ENCODE results near the gene APBB1IP. TPM values are rescaled to one million over a fixed set of nuclear protein-coding genes. Genes with fewer than 3 reads are reported as not detected.
"Not testable (repeated sequence)": the region's sequence is repeated elsewhere in the genome, so short reads cannot be mapped to it uniquely, and the experiment has no call there.

The APBB1IP gene
- total RNA-seq, 1 donor from 2014 or later = 2.5 TPM

GRCh38 chr10:26474026-26474425 is 35.9 kb downstream of the APBB1IP start:
- intact Hi-C loops (cut with DNase I) = no loop called here
- no peak for DNase-seq (ENCODE audit: low spot score)

- DNase-seq (ENCODE audit: low spot score); intact Hi-C loops (cut with DNase I): not testable (repeated sequence)
These were observed 36.7 kb downstream of the APBB1IP start for GRCh38 chr10:26474845-26475244.

- intact Hi-C loops (cut with DNase I) = no loop called here
These were observed 37.2 kb downstream of the APBB1IP start for GRCh38 chr10:26475386-26475785.

GRCh38 chr10:26477501-26477900 is 39.4 kb downstream of the APBB1IP start:
- DNase-seq (ENCODE audit: low spot score) = no peak
- intact Hi-C loops (cut with DNase I) = no loop called here

More at GRCh38 chr10:26475386-26475785, 37.2 kb downstream of the APBB1IP start:
- no peak for DNase-seq (ENCODE audit: low spot score)

- DNase-seq (ENCODE audit: low spot score) = no peak
- intact Hi-C loops (cut with DNase I) = no loop called here
These were observed 39.9 kb downstream of the APBB1IP start for GRCh38 chr10:26478061-26478460.

GRCh38 chr10:26479766-26480492 is 41.8 kb downstream of the APBB1IP start:
- intact Hi-C loops (cut with DNase I) = no loop called here

GRCh38 chr10:26481315-26481692 is 43.2 kb downstream of the APBB1IP start:
- no peak for DNase-seq (ENCODE audit: low spot score)
- intact Hi-C loops (cut with DNase I) = no loop called here

More at GRCh38 chr10:26479766-26480492, 41.8 kb downstream of the APBB1IP start:
- DNase-seq (ENCODE audit: low spot score) = no peak

- DNase-seq (ENCODE audit: low spot score) = no peak
- intact Hi-C loops (cut with DNase I) = no loop called here
These were observed 43.9 kb downstream of the APBB1IP start for GRCh38 chr10:26481914-26482550.

- no peak for DNase-seq (ENCODE audit: low spot score)
- intact Hi-C loops (cut with DNase I) = no loop called here
These were observed 45.4 kb downstream of the APBB1IP start for GRCh38 chr10:26483554-26483953.

GRCh38 chr10:26485150-26485941 is 47.2 kb downstream of the APBB1IP start:
- no peak for DNase-seq (ENCODE audit: low spot score)
- intact Hi-C loops (cut with DNase I) = no loop called here

- intact Hi-C loops (cut with DNase I) = no loop called here
- no peak for DNase-seq (ENCODE audit: low spot score)
These were observed 48.2 kb downstream of the APBB1IP start for GRCh38 chr10:26486304-26486703.

GRCh38 chr10:26486990-26487850 is 49.1 kb downstream of the APBB1IP start:
- intact Hi-C loops (cut with DNase I) = no loop called here
- no peak for DNase-seq (ENCODE audit: low spot score)

- DNase-seq (ENCODE audit: low spot score) = no peak
- intact Hi-C loops (cut with DNase I) = no loop called here
These were observed 50.2 kb downstream of the APBB1IP start for GRCh38 chr10:26488344-26488743.

- intact Hi-C loops (cut with DNase I) = no loop called here
These were observed 50.9 kb downstream of the APBB1IP start for GRCh38 chr10:26489081-26489480.

GRCh38 chr10:26490367-26490766 is 52.2 kb downstream of the APBB1IP start:
- peak; percentile 83 for DNase-seq (ENCODE audit: low spot score)
- intact Hi-C loops (cut with DNase I) = not testable (repeated sequence)

More at GRCh38 chr10:26489081-26489480, 50.9 kb downstream of the APBB1IP start:
- no peak for DNase-seq (ENCODE audit: low spot score)

GRCh38 chr10:26491276-26491675 is 53.1 kb downstream of the APBB1IP start:
- no peak for DNase-seq (ENCODE audit: low spot score)
- intact Hi-C loops (cut with DNase I) = no loop called here

GRCh38 chr10:26491934-26492333 is 53.8 kb downstream of the APBB1IP start:
- DNase-seq (ENCODE audit: low spot score) = no peak
- intact Hi-C loops (cut with DNase I) = no loop called here

- intact Hi-C loops (cut with DNase I); DNase-seq (ENCODE audit: low spot score): not testable (repeated sequence)
These were observed 54.6 kb downstream of the APBB1IP start for GRCh38 chr10:26492725-26493124.

GRCh38 chr10:26494018-26494417 is 55.9 kb downstream of the APBB1IP start:
- no peak for DNase-seq (ENCODE audit: low spot score)
- intact Hi-C loops (cut with DNase I) = no loop called here

Data from cardiac septum (tissue), 1 donor.